OCI-LY7 (cell line): ENCODE data around the gene TMEM250.

Source experiments
- CTCF ChIP-seq: fragments of 200-600 bp; sonication (generic); conservative IDR thresholded peaks from 2 replicates; pipeline ENCODE4 v1.5.1; 2014; ENCODE audit warnings: mild to moderate bottlenecking, antibody characterized with exemption, low read length, moderate library complexity, mixed read lengths
- EZH2phosphoT487 ChIP-seq: fragments of 200-600 bp; sonication (generic); IDR thresholded peaks from 2 replicates; pipeline ENCODE4 v1.6.1; 2018; ENCODE audit warnings: low read depth, borderline replicate concordance, mild to moderate bottlenecking, mixed run types, antibody characterized with exemption, low read length, moderate library complexity, mixed read lengths

- TF ChIP-seq CTCF, result no peak
- no peak for TF ChIP-seq EZH2phosphoT487
Measured at GRCh38 chr9:136095070-136096058, 23.3 kb downstream of the TMEM250 start, which contains the start of gene NACC2.
